Fibroblast of lung (primary cell): ENCODE results near the gene NXPE3. TPM values are rescaled to one million over a fixed set of nuclear protein-coding genes. Genes with fewer than 3 reads are reported as not detected.

ENCODE experiments used
- DNase-seq, 2 donors: peaks; one replicate each; pipeline versions ENCODE4 v3.0.0 to v3.0.0-alpha.2; 2010; ENCODE audit warnings: low read depth in 2 of 2
- H2AFZ ChIP-seq: 2 replicates; pipeline ENCODE4 v1.5.1; 2012; ENCODE audit warnings: low read length, control low read depth, inconsistent platforms
- H3K27ac ChIP-seq: 2 replicates; pipeline ENCODE4 v1.5.1; 2011; ENCODE audit warnings: low read length, control low read depth; ENCODE audit not compliant: insufficient read depth
- H3K27me3 ChIP-seq: 2 replicates; pipeline ENCODE4 v1.5.1; 2011; ENCODE audit warnings: mild to moderate bottlenecking, low read length; ENCODE audit not compliant: control insufficient read depth, insufficient read depth
- H3K36me3 ChIP-seq: 2 replicates; pipeline ENCODE4 v1.5.1; 2011; ENCODE audit warnings: low read length; ENCODE audit not compliant: control insufficient read depth, insufficient read depth
- H3K4me1 ChIP-seq: 2 replicates; pipeline ENCODE4 v1.5.1; 2011; ENCODE audit warnings: low read length; ENCODE audit not compliant: control insufficient read depth, insufficient read depth; ENCODE audit errors: extremely low read depth
- H3K4me2 ChIP-seq: 2 replicates; pipeline ENCODE4 v1.5.1; 2011; ENCODE audit warnings: low read length, control low read depth; ENCODE audit not compliant: insufficient read depth; ENCODE audit errors: extremely low read depth
- H3K4me3 ChIP-seq, 4 experiments: fragments of 200-600 bp in 1 of 4; sonication (generic) in 1 of 4; replicated peaks in 1 of 4; 2 replicates each; pipeline ENCODE4 v1.5.1; 2011 to 2016; ENCODE audit warnings: low read length in 4 of 4, low read depth in 3 of 4, mild to moderate bottlenecking in 3 of 4, control low read depth in 2 of 4, inconsistent platforms in 1 of 4, mixed read lengths in 1 of 4; ENCODE audit not compliant: insufficient read depth in 1 of 4; ENCODE audit errors: control extremely low read depth in 1 of 4
- H3K79me2 ChIP-seq: 2 replicates; pipeline ENCODE4 v1.5.1; 2012; ENCODE audit warnings: mild to moderate bottlenecking, low read length, inconsistent platforms; ENCODE audit not compliant: control insufficient read depth, insufficient read depth
- H3K9ac ChIP-seq: 2 replicates; pipeline ENCODE4 v1.5.1; 2011; ENCODE audit warnings: mild to moderate bottlenecking, low read length, control low read depth; ENCODE audit not compliant: insufficient read depth
- H3K9me3 ChIP-seq: 2 replicates; pipeline ENCODE4 v1.5.1; 2012; ENCODE audit warnings: low read depth, low read length; ENCODE audit not compliant: control insufficient read depth, insufficient read depth
- H4K20me1 ChIP-seq: 2 replicates; pipeline ENCODE4 v1.5.1; 2011; ENCODE audit warnings: low read length; ENCODE audit not compliant: control insufficient read depth, insufficient read depth; ENCODE audit errors: extremely low read depth
- EZH2 ChIP-seq: IDR thresholded peaks from 2 replicates; pipeline ENCODE4 v1.5.1; 2012; ENCODE audit warnings: low read length, control low read depth, mild to moderate bottlenecking; ENCODE audit errors: missing control alignments
- polyA plus RNA-seq, 2 donors: library from polyadenylated mRNA; depleted of rRNA in 1 of 2; stranded (reverse) in 1 of 2; unstranded in 1 of 2; fragments of >200 nt; gene quantifications; 2 replicates each; pipeline ENCODE4 v1.2.1, GENCODE V29; 2011 to 2012; ENCODE audit warnings: missing spikeins in 1 of 2
- total RNA-seq: library from RNA; depleted of rRNA; stranded (reverse); fragments of >200 nt; gene quantifications from 2 replicates; pipeline ENCODE4 v1.2.1, GENCODE V29; 2014
- TF ChIP-seq, protein P1 (sequence below), 2 donors: IDR thresholded peaks in 1 of 2; conservative IDR thresholded peaks in 1 of 2; 1 replicate in 1 of 2; 2 replicates in 1 of 2; pipeline ENCODE4 v1.5.1; 2011 to 2012; ENCODE audit warnings: low read length in 2 of 2, control low read depth in 1 of 2, inconsistent platforms in 1 of 2, low read depth in 1 of 2, mild to moderate bottlenecking in 1 of 2

The NXPE3 gene
- total and polyA plus RNA-seq, 2 donors (not counting 1 experiment from before 2014, with no cell fraction given), result 26.9 to 27.9 TPM

DNA sequence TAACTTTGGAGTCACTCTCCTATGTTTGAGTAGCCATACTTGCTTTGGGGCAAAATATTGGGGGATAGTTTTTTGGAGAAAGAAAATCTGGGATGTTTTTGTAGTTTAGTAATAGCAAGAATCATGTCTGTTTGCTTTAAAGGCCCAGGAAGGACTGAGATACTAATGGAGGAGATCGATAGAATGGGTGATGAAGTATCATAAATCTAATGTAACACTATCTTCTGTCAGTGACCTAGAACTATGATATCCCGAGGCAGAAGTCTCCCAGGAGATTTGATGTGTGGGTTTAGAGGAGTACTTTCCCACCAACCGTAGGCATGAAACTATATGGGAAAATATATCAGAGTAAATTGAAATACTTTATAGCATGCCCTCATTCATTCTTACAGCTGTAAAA, 49.3 kb downstream of the NXPE3 start:
- Histone ChIP-seq H3K4me2 (peak overlapping the region; percentile 97), H3K9me3 (no peaks in the 10 kb centered on the region), H3K27me3 (no peaks in the 10 kb centered on the region), H2AFZ (peak overlapping the region; percentile 29), H3K27ac (peak overlapping the region; percentile 75), H4K20me1 (no peaks in the 10 kb centered on the region), H3K79me2 (no peaks in the 10 kb centered on the region), H3K9ac (no peak overlapping the region), H3K36me3 (no peaks in the 10 kb centered on the region), H3K4me3 (peak overlapping the region; percentile 56 to 72 (median 62)), H3K4me1 (peaks cover 4% of the 10 kb centered on the region)
- DNase-seq, result no peak
- TF ChIP-seq, protein P1, sequence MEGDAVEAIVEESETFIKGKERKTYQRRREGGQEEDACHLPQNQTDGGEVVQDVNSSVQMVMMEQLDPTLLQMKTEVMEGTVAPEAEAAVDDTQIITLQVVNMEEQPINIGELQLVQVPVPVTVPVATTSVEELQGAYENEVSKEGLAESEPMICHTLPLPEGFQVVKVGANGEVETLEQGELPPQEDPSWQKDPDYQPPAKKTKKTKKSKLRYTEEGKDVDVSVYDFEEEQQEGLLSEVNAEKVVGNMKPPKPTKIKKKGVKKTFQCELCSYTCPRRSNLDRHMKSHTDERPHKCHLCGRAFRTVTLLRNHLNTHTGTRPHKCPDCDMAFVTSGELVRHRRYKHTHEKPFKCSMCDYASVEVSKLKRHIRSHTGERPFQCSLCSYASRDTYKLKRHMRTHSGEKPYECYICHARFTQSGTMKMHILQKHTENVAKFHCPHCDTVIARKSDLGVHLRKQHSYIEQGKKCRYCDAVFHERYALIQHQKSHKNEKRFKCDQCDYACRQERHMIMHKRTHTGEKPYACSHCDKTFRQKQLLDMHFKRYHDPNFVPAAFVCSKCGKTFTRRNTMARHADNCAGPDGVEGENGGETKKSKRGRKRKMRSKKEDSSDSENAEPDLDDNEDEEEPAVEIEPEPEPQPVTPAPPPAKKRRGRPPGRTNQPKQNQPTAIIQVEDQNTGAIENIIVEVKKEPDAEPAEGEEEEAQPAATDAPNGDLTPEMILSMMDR (conservative IDR thresholded peaks at IDR 0.05 in 1 of 2, IDR thresholded peaks at IDR 0.05 in 1 of 2; ENCODE audit: low read depth in 1 of 2, low read length in 2 of 2), result no peak
- TF ChIP-seq EZH2, result no peak

DNA sequence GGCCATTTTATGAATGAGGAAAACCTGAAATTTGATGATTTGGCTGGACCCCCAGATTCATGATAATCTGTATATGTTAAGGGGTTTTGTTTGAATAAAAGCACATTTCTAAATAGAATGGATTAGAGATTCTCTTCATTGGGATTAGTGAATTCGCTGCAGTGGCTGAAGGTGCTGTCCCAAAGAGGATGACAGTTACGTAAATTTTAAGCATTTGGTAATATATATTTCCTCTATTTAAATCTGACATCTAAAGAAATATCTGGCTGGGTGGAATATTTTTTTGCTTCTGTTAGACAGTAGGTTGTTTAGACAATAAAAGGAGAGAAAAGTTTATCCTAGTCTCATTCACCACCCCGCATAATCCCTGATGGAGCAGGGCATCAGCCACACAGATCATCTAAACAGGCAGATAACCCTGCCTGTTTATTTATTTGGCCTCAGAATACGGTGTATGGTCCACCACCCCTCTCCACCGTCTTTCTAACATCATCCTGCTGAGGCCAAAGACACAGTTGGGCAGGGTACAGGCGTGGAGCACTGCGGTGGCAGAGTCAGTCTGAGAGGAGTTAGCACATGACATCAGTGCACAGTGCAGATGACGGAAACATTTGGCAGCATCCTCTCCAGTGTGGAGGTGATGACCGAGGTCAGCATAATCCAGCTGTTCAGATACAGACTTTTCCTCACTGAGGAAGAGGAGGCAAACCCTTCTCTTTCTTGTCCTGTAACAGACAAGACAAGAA, 49.9 kb downstream of the NXPE3 start:
- Histone ChIP-seq H3K4me3 (peak overlapping the region in 3 of 4 experiments; percentile 56 to 72 (median 65)), H3K27me3 (no peaks in the 10 kb centered on the region), H4K20me1 (no peaks in the 10 kb centered on the region), H3K9ac (no peak overlapping the region), H2AFZ (peak overlapping the region; percentile 7), H3K9me3 (no peaks in the 10 kb centered on the region), H3K4me1 (peaks cover 4% of the 10 kb centered on the region), H3K79me2 (no peaks in the 10 kb centered on the region), H3K4me2 (peak overlapping the region; percentile 97), H3K36me3 (no peaks in the 10 kb centered on the region), H3K27ac (peak overlapping the region; percentile 75)
- TF ChIP-seq, protein P1 (conservative IDR thresholded peaks at IDR 0.05 in 1 of 2, IDR thresholded peaks at IDR 0.05 in 1 of 2; ENCODE audit: low read depth in 1 of 2, low read length in 2 of 2), result no peak
- TF ChIP-seq EZH2, result no peak
- DNase-seq, result peak; percentile 68 to 79

DNA sequence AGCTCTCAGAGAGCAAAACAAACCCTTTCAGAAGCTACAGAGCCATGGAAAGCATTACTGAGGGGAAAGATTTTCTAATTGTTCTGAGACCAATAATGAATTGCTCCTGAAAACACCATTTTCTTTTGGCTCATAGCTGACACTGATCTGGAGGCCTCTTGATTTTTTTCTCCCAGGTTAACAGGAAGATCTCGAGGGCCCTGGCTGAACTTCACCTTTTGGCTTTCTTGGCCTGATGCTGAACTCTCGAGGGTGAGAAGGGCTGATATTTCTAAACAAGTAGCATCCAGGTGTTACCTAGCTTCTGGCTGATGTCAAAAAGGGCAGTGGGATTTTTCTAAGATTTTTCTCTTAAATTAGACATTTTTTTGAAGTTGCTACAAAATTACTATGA, 50.4 kb downstream of the NXPE3 start:
- TF ChIP-seq EZH2, result no peak
- TF ChIP-seq, protein P1 (conservative IDR thresholded peaks at IDR 0.05 in 1 of 2, IDR thresholded peaks at IDR 0.05 in 1 of 2; ENCODE audit: low read depth in 1 of 2, low read length in 2 of 2), result no peak
- H3K4me2 ChIP-seq, result peak overlapping the region; percentile 97
- H3K27ac ChIP-seq, result peak overlapping the region; percentile 75
- peak overlapping the region in 2 of 4 experiments; percentile 56 to 72 for H3K4me3 ChIP-seq
- no peak overlapping the region for H2AFZ ChIP-seq
- H3K36me3 ChIP-seq, result no peaks in the 10 kb centered on the region
- no peaks in the 10 kb centered on the region for H4K20me1 ChIP-seq
- H3K27me3 ChIP-seq, result no peaks in the 10 kb centered on the region
- H3K4me1 ChIP-seq, result peaks cover 4% of the 10 kb centered on the region
- H3K9me3 ChIP-seq, result no peaks in the 10 kb centered on the region
- no peak for DNase-seq
- no peak overlapping the region for H3K9ac ChIP-seq
- H3K79me2 ChIP-seq, result no peaks in the 10 kb centered on the region
